Erythroblast (primary cell): ENCODE data around the gene CYP2C8.
A peak's percentile ranks its signal among the peaks of the same experiment; 100 is the strongest.
"Not testable (repeated sequence)": the region's sequence is repeated elsewhere in the genome, so short reads cannot be mapped to it uniquely, and the experiment has no call there.

Experiments used
- DNase-seq, 2 experiments: peaks; one replicate each; lab custom pipeline; 2025; lab: John Stamatoyannopoulos, UW
- GATA1 ChIP-seq: IDR thresholded peaks from 2 replicates; pipeline ENCODE4 v1.6.1; 2011; ENCODE audit warnings: low read depth, mild to moderate bottlenecking, control low read depth, low read length, moderate library complexity
- POLR2A ChIP-seq: IDR thresholded peaks from 2 replicates; pipeline ENCODE4 v1.6.1; 2011; ENCODE audit warnings: mild to moderate bottlenecking, low read length

The CYP2C8 gene

GRCh38 chr10:95069286-95069685 lies at the start of gene CYP2C8:
Gene CYP2C8, minus strand, starts transcription at chr10:95069497. Its CDS starts 95 bp downstream, at chr10:95069402.
- TF ChIP-seq GATA1 = no peak
- TF ChIP-seq POLR2A = no peak
- DNase-seq = no peak

DNA sequence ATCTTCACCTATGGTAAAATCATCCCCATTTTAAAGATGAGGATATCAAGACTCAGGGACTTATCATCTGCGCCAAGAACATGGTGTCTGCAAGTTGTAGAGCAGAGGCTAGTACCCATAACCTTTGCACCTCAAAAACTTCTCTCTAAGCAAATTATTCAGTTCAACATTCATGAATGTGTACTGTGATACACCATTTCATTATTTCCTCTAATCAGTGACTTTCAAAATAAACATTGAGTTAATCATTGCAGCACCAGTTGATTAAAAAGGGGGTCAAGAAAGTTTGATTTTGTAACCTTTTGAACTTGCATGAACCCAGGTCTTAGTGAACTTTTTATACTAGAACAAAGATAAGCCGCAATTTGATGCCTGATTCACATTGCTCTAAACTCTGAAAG lies 47.6 kb upstream of the CYP2C8 start:
- no peak for TF ChIP-seq GATA1
- no peak for TF ChIP-seq POLR2A
- DNase-seq = no peak

- DNase-seq = not testable (repeated sequence)
Observed at GRCh38 chr10:95110823-95111222, 41.5 kb upstream of the CYP2C8 start.

DNA sequence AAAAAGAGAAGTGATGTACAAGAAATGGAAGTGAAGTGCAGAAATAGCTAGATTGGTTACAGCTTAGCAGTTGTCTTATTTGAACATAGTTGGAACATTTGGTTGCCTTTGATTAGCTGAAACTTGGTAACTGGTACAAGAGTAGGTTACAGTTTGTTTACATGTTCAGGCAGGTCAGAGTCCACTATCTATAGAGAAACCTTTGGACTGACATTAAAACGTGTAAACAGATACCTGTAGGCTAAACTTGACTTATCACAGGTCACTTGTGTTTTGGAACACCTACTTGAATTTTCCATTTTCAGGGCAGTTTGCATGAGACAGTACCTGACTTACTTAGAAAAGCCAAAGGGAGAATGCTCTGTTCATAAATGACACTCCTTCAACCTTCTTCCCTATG lies 28.5 kb upstream of the CYP2C8 start:
- DNase-seq = no peak
- no peak for TF ChIP-seq GATA1
- TF ChIP-seq POLR2A = no peak

GRCh38 chr10:95096143-95096542 lies 26.8 kb upstream of the CYP2C8 start:
- DNase-seq = no peak
- TF ChIP-seq GATA1 = no peak
- TF ChIP-seq POLR2A = no peak

- DNase-seq = not testable (repeated sequence)
Observed at GRCh38 chr10:95079626-95080025, 10.3 kb upstream of the CYP2C8 start.

- DNase-seq = no peak
- TF ChIP-seq POLR2A (no peak), GATA1 (no peak)
Observed at GRCh38 chr10:95077556-95077955, 8.3 kb upstream of the CYP2C8 start.

DNA sequence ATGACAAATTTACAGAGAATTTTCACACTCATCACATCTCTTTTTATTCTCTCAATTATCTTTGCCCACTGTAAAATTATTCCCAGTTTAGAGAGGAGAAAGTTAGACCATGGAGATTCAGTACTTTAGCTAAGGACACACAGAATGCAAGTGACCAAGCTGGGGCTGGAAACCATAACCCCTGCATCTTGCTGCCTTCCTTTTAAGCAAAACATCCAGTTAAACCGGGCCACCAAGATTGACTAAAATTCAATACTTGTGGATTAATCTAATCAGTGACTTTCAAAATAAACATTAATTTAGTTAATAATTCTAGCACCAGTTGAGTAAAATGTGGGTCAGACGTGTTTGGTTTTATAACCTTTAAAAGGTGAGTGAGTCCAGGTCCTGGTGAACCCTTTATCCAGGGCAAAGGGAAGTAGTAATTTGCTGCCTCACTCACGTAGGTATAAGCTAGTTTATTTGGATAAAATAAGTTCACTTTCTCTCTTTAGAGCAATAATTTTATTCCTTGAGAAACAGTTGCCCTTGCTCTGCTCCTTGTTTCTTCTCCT lies 1.9 kb upstream of the CYP2C8 start:
- TF ChIP-seq POLR2A (no peak), GATA1 (no peak)
- no peak for DNase-seq

- not testable (repeated sequence) for DNase-seq
Observed at GRCh38 chr10:95064125-95064524, 5.2 kb downstream of the CYP2C8 start.

DNA sequence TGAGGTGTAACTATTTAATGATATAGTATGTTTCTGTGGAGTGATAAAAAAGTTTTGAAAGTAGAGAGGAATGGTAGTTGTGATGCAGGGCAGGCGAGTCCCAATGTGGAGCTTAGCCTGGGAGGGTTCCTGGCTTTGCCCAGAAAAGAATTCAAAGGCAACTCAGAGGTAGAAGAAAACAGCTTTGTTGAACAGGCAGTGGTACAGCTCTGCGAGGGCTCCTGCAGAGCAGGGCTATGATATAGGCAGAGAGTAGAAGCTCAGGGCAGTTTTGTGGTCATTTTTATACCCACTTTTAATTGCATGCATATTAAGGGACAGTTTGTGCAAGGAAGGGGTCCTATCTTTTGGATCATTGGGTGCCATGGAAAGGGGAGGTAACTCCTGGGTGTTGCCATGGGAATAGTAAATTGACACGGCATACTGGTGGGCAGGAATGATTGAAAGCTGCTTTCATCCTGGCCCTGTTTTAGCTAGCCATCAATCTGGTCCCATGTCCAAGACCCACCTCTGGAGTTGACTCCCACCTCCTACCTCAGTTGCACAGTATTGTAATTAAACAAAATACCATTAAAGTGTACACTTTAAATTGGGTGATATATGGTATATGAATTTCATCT lies 12.4 kb downstream of the CYP2C8 start:
- TF ChIP-seq GATA1 (no peak), POLR2A (no peak)
- no peak for DNase-seq

DNA sequence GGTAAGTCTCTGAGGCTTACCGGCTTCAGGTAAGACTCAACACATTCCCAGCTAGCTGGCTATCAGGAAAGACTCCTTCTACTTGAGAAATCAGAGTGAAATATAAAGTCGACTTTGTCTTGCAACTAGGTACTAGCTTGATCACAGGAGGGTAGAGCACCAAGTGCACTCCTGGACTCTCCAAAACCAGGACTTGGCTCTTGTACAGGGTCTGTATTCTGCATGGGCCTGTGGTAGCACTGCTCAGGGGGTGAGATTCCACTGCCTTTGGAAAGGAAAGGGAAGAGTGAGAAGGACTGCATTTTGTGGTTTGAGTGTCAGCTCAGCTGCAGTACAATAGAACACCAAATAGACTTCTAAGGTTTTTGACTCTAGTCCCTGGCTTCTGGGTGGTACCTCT lies 19.4 kb downstream of the CYP2C8 start:
- TF ChIP-seq GATA1 = no peak
- no peak for TF ChIP-seq POLR2A
- DNase-seq = no peak

- no peak for TF ChIP-seq POLR2A
- no peak for TF ChIP-seq GATA1
- no peak for DNase-seq
Observed at GRCh38 chr10:95048206-95048605, 21.1 kb downstream of the CYP2C8 start.

DNA sequence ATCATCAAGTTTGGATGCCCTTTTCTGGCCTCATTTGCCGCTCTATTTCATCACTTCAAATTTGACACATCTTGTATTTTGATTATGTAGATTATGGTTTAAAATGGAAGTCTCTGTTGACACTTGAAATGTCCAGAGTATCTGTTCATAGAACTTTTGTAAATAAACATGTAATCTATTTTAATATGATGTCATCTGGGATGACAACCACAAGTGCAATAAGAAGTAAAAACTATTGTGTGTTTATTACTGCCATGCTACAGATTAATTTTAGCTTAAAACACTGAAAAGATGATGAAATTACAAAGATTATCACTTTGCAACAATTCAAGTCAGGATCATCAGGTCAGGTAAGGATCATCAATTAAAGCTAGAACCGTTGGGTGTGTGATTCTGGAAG lies 30.0 kb downstream of the CYP2C8 start:
- no peak for TF ChIP-seq POLR2A
- TF ChIP-seq GATA1 = no peak
- peak in 1 of 2 experiments; percentile 10 for DNase-seq

GRCh38 chr10:95035332-95036295 lies 33.7 kb downstream of the CYP2C8 start:
- peak in 1 of 2 experiments; percentile 47 for DNase-seq
- no peak for TF ChIP-seq GATA1
- TF ChIP-seq POLR2A = no peak
